Fibroblast of skin of back (primary cell): ENCODE results near the gene ANKRD18B.
A peak's percentile ranks its signal among the peaks of the same experiment; 100 is the strongest.
"Not testable (repeated sequence)": the region's sequence is repeated elsewhere in the genome, so short reads cannot be mapped to it uniquely, and the experiment has no call there.

Source experiments
- DNase-seq: peaks from one replicate; pipeline ENCODE4 v3.0.0-alpha.2; 2013

The ANKRD18B gene

DNA sequence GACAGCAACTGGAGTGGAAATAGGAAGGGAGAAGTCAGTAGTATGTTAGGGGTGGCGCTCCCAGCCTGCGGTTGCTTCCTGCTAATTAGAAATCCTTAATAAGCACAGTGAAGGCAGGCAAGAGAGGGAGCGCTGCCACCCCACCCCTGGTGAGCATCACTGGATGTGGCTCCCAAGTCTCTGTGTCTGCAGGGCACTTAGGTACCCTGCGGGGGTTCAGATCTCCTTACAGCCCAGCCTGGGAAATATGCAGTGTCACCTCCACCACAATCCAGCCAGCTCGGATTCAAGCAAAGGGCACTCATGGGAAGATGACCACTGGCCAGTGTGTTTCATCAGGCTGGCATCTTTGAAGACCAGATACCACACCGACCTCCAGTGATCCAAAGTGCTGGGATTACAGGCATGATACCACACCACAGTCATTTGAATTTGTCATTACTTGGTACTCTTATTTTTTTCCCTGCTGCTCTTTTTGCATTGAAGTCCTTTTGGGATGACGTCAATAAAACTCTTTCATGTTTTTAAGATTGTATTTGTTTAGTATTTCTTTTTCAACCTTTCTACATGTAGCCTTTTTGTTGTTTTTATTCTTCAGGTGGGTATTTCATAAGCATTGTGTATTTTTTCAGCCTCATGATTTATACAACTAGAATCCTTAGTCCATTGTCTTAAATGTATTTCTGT, 90.1 kb downstream of the ANKRD18B start:
- DNase-seq: no peak

DNA sequence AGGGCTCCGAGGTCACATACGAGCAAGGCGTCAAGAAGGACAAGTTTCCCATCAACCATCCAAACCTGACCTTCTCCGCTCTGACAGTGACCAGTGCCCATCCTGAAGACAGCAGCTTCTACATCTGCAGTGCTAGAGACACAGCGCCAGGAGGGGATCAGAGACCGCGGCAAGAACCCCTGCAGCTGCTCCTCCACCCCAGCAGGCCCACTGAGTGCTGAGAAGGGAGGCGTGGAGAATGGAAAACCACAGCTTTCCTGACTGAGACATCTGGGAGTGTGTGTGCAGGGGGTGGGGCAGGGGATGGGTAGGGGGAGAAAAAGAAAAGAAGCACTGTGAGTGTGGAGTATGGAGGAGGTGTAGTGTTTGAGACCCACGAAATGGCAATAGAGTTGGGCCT, 94.3 kb downstream of the ANKRD18B start:
- not testable (repeated sequence) for DNase-seq

DNA sequence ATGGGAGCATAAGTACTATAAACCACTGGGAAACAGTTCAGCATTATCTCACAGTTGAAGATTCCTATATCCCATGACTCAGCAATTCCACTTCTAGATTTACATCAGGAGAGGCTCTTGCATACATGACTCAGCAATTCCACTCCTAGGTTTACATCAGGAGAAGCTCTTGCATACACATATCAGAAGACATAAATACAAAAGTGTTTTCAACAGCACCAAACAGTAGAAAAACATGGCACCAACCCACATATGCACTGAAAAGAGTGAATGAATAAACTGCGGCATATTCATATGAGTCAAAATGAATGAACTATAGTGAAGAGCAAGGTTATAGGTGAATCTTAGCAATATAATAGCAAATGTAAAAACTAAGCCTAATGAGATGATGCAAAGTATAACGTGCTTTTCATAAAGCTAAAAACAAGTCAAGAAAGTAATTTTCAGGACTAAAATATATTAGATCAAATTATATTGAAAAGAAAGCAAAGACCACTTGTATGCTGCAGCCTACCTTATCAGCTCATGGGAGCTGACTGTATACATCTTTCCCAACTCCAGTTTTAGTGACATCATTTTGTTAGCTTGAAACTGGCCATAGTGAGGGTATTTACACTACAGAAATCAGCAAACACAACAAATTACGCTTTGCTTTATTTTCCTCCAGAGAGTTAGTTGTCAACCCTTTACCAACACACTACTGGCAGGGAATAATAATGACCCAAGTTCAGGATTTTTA, 95.8 kb downstream of the ANKRD18B start:
- DNase-seq: peak; percentile 84

DNA sequence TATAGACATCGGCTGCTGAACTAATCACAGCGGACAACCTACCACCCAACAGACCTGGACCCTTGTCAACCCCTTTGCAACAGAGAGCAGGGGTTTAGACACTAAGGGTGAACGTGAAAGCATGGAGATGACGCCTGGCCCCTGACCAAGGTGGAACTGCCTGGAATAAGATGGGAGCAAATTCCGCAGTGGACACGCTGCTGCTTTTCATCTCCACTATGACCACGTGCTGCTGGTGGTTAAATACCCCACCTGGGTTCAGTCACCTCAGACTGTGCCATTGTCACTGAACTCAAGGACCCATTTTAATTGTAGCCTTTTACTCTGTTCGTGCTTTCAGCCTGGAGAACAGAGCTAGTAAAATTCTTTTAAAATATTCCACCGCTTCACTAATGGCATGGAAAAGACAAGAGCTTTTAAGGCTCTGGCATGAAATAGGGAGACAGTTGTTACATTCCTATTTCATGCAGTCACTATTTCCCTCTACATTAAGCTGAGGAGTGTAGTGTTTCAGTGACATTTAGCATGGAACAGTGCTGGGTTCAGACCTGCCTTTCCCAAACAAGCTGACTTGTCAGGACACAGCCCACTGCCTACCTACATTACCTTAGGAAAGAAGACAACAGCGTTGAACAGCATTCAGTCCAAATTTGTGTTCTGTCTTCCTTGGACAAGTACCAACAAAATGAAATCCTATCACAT, 96.8 kb downstream of the ANKRD18B start:
- peak; percentile 80 for DNase-seq
